ENCODE measurements around the gene MOB3B.
"Not testable (repeated sequence)": the region's sequence is repeated elsewhere in the genome, so short reads cannot be mapped to it uniquely, and the experiment has no call there.

MOB3B gene

DNA sequence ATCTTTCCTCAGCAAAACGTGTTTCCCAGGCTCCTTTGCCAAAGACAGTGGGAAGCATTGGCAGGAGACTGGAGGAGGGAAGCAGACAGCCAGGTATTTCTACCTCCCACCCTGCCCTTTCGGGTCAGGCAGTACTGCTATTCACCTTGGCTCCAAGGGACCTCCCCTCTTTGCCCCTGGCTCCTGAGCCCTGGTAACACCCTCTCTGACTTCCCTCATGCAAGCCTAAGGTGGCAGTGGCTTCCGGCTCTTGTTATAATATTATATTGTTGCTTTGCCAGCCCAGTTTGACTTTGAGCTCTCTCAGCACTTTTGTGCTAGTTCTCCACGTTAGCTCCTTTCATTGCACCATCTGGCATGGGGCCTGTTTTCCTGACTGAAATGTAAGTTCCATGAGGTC is 87.2 kb downstream of the MOB3B start:
- DNase-seq = no peak

- DNase-seq = no peak
Observed at GRCh38 chr9:27441741-27442070, 87.9 kb downstream of the MOB3B start.

DNA sequence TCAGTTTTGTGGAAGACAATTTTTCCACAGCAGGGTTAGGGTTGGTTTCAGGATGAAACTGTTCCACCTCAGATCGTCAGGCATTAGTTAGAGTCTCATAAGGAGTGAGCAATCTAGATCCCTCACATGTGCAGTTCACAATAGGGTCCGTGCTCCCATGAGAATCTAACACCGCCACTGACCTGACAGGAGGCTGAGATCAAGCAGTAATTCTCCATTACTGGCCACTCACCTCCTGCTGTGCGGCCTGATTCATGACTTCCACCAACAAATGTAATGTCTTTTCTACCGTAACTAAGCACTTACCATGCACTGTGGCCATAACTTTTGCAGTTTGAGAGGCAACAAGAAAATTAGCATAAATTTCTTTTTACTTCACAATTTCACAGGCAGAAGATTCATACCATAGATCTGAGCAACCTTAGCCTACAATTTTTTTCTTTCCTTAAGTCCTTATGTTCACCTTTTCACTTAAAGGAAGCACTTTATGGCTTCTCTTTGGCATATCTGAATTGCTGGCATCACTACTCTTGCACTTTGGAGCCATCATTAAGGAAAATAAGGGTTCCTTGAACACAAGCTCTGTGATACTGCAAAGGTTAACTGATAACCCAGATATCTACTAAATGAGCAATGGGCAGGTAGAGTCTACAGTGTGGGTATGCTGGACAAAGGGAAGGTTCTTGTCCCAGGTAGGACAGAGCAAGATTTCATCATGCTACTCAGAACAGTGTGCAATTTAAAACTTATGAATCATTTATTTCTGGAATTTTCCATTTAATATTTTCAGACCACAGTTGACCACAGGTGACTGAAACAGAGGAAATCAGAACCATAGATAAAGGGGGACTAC is 88.5 kb downstream of the MOB3B start:
- DNase-seq = no peak

DNA sequence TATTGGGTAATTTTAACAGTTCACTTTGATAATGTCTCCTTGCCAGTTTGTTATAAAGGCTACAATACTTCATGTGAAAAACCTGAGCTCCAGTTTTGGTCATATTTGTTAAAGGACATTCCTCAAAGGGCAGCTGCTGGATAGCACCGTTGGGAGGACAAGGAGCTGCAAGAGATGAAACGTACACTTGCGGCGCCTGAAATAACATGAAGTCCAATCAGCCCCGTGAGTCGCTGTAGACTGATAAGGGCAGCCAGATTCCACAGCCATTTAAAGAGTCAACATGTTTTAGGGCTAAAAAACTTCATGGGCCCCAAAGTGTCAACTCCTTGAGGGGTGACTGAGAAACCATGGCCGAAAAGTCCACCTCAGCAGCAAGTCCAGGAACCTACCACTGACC is 91.1 kb downstream of the MOB3B start:
- DNase-seq = no peak

DNA sequence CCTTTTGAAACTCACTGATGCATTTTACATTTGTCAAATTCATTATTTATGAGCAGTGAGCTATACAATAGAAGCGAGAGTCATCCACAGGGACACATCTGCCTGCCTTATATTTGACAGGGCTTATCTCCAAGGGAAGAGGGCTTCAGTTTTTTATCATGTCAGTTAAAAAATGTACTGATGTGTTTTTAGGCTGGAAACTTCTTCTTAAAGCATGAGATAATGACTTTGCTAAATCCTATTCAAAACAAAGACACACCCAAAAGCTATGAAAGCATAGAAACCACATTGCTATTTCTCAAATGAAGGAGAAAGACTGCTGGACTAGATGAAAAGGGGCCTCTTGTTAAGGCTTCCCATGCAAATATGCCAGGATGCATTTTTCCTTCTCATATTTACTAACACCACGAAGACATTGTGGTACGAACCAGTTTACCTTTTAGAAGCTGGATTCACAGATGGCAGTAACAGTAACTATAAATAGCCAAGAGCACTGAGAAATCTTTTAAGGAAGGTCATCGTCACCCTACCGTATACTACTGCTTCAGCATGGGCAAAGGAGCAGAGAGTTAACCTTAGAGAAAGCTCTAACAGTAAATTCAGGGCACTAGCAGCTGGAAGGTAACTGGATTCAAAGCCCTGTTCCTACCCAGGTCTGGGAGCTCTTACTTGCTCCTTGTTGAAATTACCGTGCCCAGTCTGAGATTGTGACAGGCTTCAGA is 91.8 kb downstream of the MOB3B start:
- no peak for DNase-seq

GRCh38 chr9:27436234-27436633 is 93.4 kb downstream of the MOB3B start:
- DNase-seq = no peak

DNA sequence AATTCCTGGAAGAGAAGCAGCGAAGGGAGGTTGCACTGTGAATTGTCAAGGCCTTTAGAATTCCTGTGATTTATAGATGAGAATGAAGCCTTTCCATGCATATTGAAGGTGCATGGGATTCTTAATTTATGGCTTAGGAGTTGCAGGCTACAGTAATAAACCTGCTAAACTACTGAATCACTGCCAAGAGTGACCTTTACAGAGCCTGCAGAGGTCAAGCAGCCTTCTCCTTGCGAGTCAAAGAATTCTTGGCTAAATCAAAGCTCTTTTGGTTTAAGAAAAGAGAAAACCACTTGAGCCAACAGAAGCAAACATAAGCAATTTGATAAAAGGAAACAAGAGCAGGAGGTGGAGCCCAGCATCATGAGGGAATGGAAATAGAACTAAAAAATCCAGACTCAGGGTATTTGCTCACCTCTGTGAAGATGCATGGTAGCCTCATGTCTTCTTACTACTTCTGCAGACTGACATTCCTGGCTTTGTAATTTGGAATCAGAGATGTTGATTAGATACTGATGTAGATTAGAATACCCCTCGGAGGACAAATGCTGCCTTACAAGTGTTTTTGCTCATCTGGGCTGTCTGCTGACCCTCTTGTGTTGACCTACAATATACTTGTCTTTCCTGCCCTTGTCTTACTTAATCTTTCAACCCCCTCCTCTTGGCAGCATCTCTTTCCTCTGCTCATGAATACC is 95.8 kb downstream of the MOB3B start:
- no peak for DNase-seq

GRCh38 chr9:27432308-27432707 is 97.3 kb downstream of the MOB3B start:
- DNase-seq = no peak

DNA sequence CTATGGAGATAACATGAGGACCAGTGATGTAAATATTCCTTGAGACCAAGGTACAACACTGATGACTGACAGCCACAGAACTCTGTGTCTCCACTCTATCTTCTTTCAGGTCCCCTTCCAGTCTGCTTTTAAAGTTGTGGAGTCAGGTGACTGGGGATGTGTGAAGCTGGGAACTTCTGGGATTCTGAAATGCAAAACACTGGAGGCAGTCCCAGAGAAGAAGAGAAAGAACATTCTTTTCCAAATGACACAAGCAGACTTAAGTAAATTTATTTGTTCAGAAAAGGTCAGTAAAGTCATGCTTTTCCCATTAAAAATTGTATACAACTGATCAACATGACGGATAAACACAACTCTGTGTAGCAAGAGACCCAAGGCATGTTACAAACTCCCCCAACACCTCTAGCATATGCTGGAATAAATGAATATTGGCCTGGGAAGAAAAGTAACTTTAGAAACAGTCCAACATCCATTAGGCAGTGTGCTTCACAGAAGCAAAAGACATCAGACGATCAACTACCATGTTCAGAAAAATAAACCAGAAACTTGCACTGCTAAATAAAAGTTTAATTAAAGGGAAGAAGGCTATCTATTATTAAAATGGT is 98.0 kb downstream of the MOB3B start:
- DNase-seq = no peak

DNA sequence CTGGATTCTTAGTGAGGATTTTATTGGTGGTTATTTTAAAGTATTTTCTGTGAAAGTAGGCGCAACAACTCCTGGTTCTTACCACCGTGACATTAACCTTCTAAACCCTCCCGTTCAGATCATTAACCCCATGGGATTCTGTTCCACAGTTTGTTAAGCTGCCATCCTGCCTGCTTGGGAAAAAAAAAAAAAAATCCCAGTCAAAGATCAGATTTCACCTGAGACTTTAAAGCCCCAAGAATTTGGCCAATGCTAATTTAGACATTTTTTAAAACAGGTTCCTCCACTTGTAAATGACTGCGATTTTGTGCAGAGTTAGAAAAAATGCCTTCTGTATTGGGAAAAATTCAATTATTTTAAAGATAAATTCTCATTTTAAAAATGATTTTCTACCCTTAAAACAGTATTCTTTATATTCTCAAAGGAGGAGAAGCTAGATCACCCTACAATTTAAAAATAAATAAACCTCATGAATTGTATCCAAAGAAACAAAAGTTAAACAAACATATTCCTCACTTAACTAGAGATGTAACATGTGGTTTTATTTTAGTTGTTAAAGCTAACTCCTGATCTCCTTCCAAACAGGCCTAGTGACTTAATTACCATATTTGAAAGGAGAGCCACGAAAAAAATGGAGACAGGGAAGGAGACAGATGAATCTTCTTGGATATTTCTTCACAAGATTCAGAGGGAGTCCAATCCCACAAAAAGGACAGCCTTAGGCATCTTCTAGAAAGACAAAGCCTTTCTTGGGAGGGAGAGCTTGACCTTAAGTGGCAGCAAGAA is 98.7 kb downstream of the MOB3B start:
- DNase-seq = no peak

- DNase-seq = no peak
Observed at GRCh38 chr9:27429917-27430316, 99.7 kb downstream of the MOB3B start.

GRCh38 chr9:27429436-27429835 is 100.2 kb downstream of the MOB3B start:
- no peak for DNase-seq

GRCh38 chr9:27428551-27428950 is 101.1 kb downstream of the MOB3B start:
- no peak for DNase-seq

DNA sequence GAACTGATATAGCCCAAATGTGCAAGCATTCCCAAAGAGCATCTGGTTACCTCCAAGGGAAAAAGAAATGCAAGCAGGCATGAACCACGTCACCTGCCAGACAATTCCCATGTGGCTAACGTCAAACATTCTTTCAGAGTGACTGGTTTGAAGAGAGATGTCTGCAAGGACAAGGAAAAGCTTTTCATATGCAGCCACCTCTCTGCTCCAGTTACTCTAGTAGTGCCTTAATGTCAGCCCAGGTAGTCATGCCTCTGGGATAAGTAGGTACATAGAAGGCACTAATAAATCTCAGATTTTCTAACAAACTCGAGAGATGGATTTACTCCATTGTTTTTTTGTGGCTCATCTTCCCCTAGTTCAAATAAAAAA is 102.4 kb downstream of the MOB3B start:
- no peak for DNase-seq

GRCh38 chr9:27426511-27427271 is 102.9 kb downstream of the MOB3B start:
- no peak for DNase-seq

DNA sequence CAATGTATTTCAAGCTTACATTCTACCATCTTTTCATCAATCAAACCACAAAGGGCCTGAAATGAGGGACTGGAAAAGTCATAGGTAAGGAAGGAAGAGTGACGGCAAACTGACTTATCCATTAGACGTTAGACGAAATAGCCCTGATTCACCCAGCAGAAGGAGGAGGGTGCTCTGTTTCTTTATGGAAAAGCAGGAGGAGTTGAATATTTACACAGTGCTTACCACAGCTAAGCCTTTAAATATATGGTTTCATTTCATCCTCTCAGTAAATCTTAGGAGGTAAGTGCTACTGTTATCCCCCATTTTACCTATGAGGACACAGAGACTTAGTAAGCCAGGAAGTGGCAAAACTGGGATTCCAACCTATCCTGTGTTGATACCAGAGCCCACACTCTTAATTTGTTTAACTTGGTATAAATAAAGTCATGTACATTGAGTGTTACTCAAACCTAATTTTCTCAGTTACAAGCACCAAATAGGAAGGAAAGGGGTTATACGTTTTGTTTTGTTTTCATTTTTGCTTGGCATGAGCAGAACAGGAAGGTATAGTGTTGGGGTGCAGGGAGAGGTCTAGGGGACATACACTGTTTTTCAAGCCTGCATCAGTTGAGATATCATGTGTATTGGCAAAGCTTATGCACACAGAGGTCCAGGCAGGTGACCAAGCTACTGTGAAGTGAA is 103.6 kb downstream of the MOB3B start:
- DNase-seq = no peak

GRCh38 chr9:27423915-27424710 is 105.5 kb downstream of the MOB3B start:
- no peak for DNase-seq

- no peak for DNase-seq
Observed at GRCh38 chr9:27422279-27422834, 107.3 kb downstream of the MOB3B start.

- no peak for DNase-seq
Observed at GRCh38 chr9:27421577-27421976, 108.0 kb downstream of the MOB3B start.

DNA sequence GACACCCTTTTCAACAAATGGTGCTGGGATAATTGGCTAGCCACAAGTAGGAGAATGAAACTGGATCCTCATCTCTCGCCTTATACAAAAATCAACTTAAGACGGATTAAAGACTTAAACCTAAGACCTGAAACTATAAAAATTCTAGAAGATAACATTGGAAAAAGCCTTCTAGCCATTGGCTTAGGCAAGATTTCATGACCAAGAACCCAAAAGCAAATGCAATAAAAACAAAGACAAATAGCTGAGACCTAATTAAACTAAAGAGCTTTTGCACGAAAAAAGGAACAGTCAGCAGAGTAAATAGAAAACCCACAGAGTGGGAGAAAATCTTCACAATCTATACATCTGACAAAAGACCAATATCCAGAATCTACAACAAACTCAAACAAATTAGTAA is 110.1 kb downstream of the MOB3B start:
- DNase-seq = not testable (repeated sequence)

Measured in NCI-H1105 treated with DMSO at 0.1 percent for 48 hours (cell line).